Upper lobe of left lung (tissue), 6 donors: Measurements from ENCODE around the gene TRIM56. TPM values are rescaled to one million over a fixed set of nuclear protein-coding genes. Genes with fewer than 3 reads are reported as not detected.

ENCODE experiments used
- ATAC-seq, 2 donors: fragments of 200-7000 bp; cut with Tn5 transposase; one replicate each; pipeline ENCODE4 v1.9.1; 2022; ENCODE audit warnings: mild to moderate bottlenecking in 2 of 2, moderate library complexity in 2 of 2; ENCODE audit not compliant: low FRiP score in 2 of 2
- DNase-seq, 2 donors: peaks; one replicate each; pipeline ENCODE4 v3.0.0-alpha.2; 2019 to 2020
- H3K27ac ChIP-seq, 4 donors: fragments of 200-600 bp; sonication (generic); one replicate each; pipeline ENCODE4 v1.5.1; 2016 to 2019
- H3K27me3 ChIP-seq, 4 donors: fragments of 200-600 bp; sonication (generic); one replicate each; pipeline ENCODE4 v1.5.1; 2017 to 2019
- H3K36me3 ChIP-seq, 4 donors: fragments of 200-600 bp; sonication (generic); one replicate each; pipeline ENCODE4 v1.5.1; 2016 to 2019
- H3K4me1 ChIP-seq, 4 donors: fragments of 200-600 bp; sonication (generic); one replicate each; pipeline ENCODE4 v1.5.1; 2018 to 2019
- H3K4me3 ChIP-seq, 4 donors: fragments of 200-600 bp; sonication (generic); one replicate each; pipeline ENCODE4 v1.5.1; 2017 to 2019; ENCODE audit warnings: mild to moderate bottlenecking in 2 of 4, moderate library complexity in 1 of 4
- H3K9me3 ChIP-seq, 4 donors: fragments of 200-600 bp; sonication (generic); one replicate each; pipeline ENCODE4 v1.5.1; 2018 to 2019
- EP300 ChIP-seq, 4 donors: sonication (generic); formaldehyde crosslinking; IDR thresholded peaks; one replicate each; pipeline ENCODE4 v1.5.1; 2017; ENCODE audit warnings: antibody characterized with exemption in 4 of 4, control low read depth in 2 of 4
- POLR2A ChIP-seq, 4 donors: fragments of 450-650 bp; IDR thresholded peaks; one replicate each; pipeline ENCODE4 v1.5.1; 2016 to 2017; ENCODE audit warnings: antibody characterized with exemption in 4 of 4, mild to moderate bottlenecking in 2 of 4
- POLR2AphosphoS5 ChIP-seq, 2 donors: sonication (generic); formaldehyde crosslinking; IDR thresholded peaks; one replicate each; pipeline ENCODE4 v1.5.1; 2017; ENCODE audit warnings: antibody characterized with exemption in 2 of 2
- WGBS, 2 donors: methylation state at CpG; one replicate each; pipeline ENCODE4 v1.1.5; 2017 to 2018; 5-methylcytosine and 5-hydroxymethylcytosine counted together
- total RNA-seq, 6 donors: library from RNA; depleted of rRNA in 4 of 6; stranded (reverse); fragments of >200 nt in 4 of 6; gene quantifications; one replicate each; pipeline versions ENCODE4 v1.1.0 to v1.2.1, GENCODE V29; 2016 to 2021
- TF ChIP-seq, protein P1 (sequence below), 6 experiments: fragments of 450-650 bp in 4 of 6; fragments of 200-600 bp in 2 of 6; sonication (generic) in 2 of 6; IDR thresholded peaks; one replicate each; pipeline ENCODE4 v1.5.1; 2016 to 2019; ENCODE audit warnings: antibody characterized with exemption in 6 of 6
- donor health status: DM: no; HTN: no; CAD: no; lungs with moderate emphysema.
- donor health status: DM: no; HTN: yes; CAD: no; lungs with severe emphysema.

The TRIM56 gene
- total RNA-seq, 6 donors from 2014 or later: 25.4 to 66.1 (median 51.3) TPM

DNA sequence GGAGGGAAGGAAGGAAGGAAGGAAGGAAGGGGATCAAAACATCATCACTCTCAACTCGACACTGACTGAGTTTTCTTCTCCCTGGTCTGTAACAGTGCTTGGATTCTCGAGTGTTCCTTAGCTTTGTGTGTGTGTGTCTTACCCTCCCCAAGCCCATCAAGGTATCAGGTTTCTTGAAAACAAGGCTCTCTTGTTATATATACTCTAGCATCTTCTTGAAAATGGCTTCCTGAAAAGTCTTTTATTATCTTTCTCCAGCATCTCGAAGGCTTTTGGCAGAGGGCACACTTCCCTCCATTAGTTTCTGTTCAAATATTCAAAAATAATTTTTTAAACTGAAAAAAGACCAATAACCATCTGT, 55.0 kb downstream of the TRIM56 start:
- ATAC-seq: no peak
- H3K9me3 ChIP-seq: no peaks in the 10 kb centered on the region
- H3K27me3 ChIP-seq: no peaks in the 10 kb centered on the region
- no peak overlapping the region for H3K4me3 ChIP-seq
- no peak for TF ChIP-seq POLR2A (IDR thresholded peaks at IDR 0.05)
- no peak for TF ChIP-seq EP300 (IDR thresholded peaks at IDR 0.05)
- TF ChIP-seq, protein P1, sequence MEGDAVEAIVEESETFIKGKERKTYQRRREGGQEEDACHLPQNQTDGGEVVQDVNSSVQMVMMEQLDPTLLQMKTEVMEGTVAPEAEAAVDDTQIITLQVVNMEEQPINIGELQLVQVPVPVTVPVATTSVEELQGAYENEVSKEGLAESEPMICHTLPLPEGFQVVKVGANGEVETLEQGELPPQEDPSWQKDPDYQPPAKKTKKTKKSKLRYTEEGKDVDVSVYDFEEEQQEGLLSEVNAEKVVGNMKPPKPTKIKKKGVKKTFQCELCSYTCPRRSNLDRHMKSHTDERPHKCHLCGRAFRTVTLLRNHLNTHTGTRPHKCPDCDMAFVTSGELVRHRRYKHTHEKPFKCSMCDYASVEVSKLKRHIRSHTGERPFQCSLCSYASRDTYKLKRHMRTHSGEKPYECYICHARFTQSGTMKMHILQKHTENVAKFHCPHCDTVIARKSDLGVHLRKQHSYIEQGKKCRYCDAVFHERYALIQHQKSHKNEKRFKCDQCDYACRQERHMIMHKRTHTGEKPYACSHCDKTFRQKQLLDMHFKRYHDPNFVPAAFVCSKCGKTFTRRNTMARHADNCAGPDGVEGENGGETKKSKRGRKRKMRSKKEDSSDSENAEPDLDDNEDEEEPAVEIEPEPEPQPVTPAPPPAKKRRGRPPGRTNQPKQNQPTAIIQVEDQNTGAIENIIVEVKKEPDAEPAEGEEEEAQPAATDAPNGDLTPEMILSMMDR (IDR thresholded peaks at IDR 0.05): no peak
- no peak overlapping the region for H3K27ac ChIP-seq
- peaks cover 0 to 16% (median 14%) of the 10 kb centered on the region in 4 donors for H3K36me3 ChIP-seq
- DNase-seq: no peak
- peaks cover 17 to 26% (median 22%) of the 10 kb centered on the region in 4 donors for H3K4me1 ChIP-seq
- 24 to 30% methylated on average over 3 of the region's 3 CpGs for WGBS, 2 donors

- ATAC-seq: no peak
- Histone ChIP-seq H3K27me3 (no peaks in the 10 kb centered on the region), H3K27ac (no peak overlapping the region), H3K4me3 (no peak overlapping the region), H3K9me3 (no peaks in the 10 kb centered on the region), H3K36me3 (peaks cover 0 to 11% (median 9%) of the 10 kb centered on the region in 4 donors), H3K4me1 (peaks cover 17 to 26% (median 22%) of the 10 kb centered on the region in 4 donors)
- TF ChIP-seq, protein P1 (IDR thresholded peaks at IDR 0.05): no peak
- TF ChIP-seq EP300 (IDR thresholded peaks at IDR 0.05) (no peak), POLR2AphosphoS5 (IDR thresholded peaks at IDR 0.05) (no peak), POLR2A (IDR thresholded peaks at IDR 0.05) (no peak)
- 89 to 94% methylated on average over 4 of the region's 4 CpGs for WGBS, 2 donors
- no peak for DNase-seq
These were observed 55.6 kb downstream of the TRIM56 start for GRCh38 chr7:101140746-101141382.

Other genes with a start within 250 kb of the TRIM56 start
- gene SLC12A9, start 232.8 kb upstream of the TRIM56 start, total RNA-seq: 10 to 100 TPM; 14.5 to 50.1 (median 43.9) TPM
- 10 to 100 TPM; 17.8 to 74.3 (median 67.3) TPM for gene TRIP6, start 218.1 kb upstream of the TRIM56 start, total RNA-seq
- gene SRRT, start 210.4 kb upstream of the TRIM56 start, total RNA-seq: 100 to 1,000 TPM in 4 of 6 donors, 10 to 100 TPM in 2; 57.9 to 324 (median 111) TPM
- gene UFSP1, start 195.8 kb upstream of the TRIM56 start, total RNA-seq: 1 to 10 TPM in 4 of 6 donors, under 1 TPM in 1, not detected in 1; 0.55 to 8.5 (median 4.8) TPM
- gene ACHE, start 189.6 kb upstream of the TRIM56 start, total RNA-seq: 1 to 10 TPM in 5 of 6 donors, not detected in 1; 1.3 to 2.9 (median 2.2) TPM
- 1 to 10 TPM in 3 of 6 donors, under 1 TPM in 3; 0.30 to 3.1 (median 0.94) TPM for gene MUC3A, start 135.9 kb upstream of the TRIM56 start, total RNA-seq
- 1 to 10 TPM in 2 of 6 donors, under 1 TPM in 1, not detected in 3; 0.69 to 2.1 (median 1.8) TPM for gene MUC12, start 115.9 kb upstream of the TRIM56 start, total RNA-seq
- gene MUC17, start 65.4 kb upstream of the TRIM56 start, total RNA-seq: not detected
- gene SERPINE1, start 41.6 kb downstream of the TRIM56 start, total RNA-seq: 100 to 1,000 TPM in 1 of 6 donors, 10 to 100 TPM in 4, 1 to 10 TPM in 1; 8.4 to 125 (median 24.0) TPM
- 10 to 100 TPM; 17.1 to 41.9 (median 33.8) TPM for gene AP1S1, start 69.0 kb downstream of the TRIM56 start, total RNA-seq
- gene VGF, start 80.1 kb downstream of the TRIM56 start, total RNA-seq: under 1 TPM in 2 of 6 donors, not detected in 4; 0.24 to 0.33 TPM
- not detected for gene NAT16, start 94.8 kb downstream of the TRIM56 start, total RNA-seq
- not detected for gene MOGAT3, start 115.6 kb downstream of the TRIM56 start, total RNA-seq
- gene PLOD3, start 132.1 kb downstream of the TRIM56 start, total RNA-seq: 100 to 1,000 TPM in 1 of 6 donors, 10 to 100 TPM in 5; 38.2 to 104 (median 66.2) TPM
- gene ZNHIT1, start 132.7 kb downstream of the TRIM56 start, total RNA-seq: 10 to 100 TPM; 46.1 to 74.3 (median 68.5) TPM
- 10 to 100 TPM in 3 of 6 donors, 1 to 10 TPM in 3; 6.0 to 31.4 (median 8.8) TPM for gene CLDN15, start 152.3 kb downstream of the TRIM56 start, total RNA-seq
- gene FIS1, start 159.6 kb downstream of the TRIM56 start, total RNA-seq: 100 to 1,000 TPM; 167 to 276 (median 221) TPM
- 10 to 100 TPM in 4 of 6 donors, 1 to 10 TPM in 2; 7.3 to 30.5 (median 17.3) TPM for gene IFT22, start 236.3 kb downstream of the TRIM56 start, total RNA-seq